Subcutaneous adipose tissue (tissue), 4 donors: ENCODE measurements around the gene FSTL4. TPM values are rescaled to one million over a fixed set of nuclear protein-coding genes. Genes with fewer than 3 reads are reported as not detected.

Source experiments
- total RNA-seq, 4 donors: library from RNA; depleted of rRNA; stranded (reverse); fragments of >200 nt; gene quantifications; one replicate each; pipeline ENCODE4 v1.1.0, GENCODE V29; 2016
- TF ChIP-seq, protein P1 (sequence below): fragments of 450-650 bp; IDR thresholded peaks from one replicate; pipeline ENCODE4 v1.5.1; 2016; ENCODE audit warnings: low read depth, mild to moderate bottlenecking, control low read depth, antibody characterized with exemption, moderate library complexity

FSTL4 gene
- total RNA-seq, 4 donors from 2014 or later = not detected

DNA sequence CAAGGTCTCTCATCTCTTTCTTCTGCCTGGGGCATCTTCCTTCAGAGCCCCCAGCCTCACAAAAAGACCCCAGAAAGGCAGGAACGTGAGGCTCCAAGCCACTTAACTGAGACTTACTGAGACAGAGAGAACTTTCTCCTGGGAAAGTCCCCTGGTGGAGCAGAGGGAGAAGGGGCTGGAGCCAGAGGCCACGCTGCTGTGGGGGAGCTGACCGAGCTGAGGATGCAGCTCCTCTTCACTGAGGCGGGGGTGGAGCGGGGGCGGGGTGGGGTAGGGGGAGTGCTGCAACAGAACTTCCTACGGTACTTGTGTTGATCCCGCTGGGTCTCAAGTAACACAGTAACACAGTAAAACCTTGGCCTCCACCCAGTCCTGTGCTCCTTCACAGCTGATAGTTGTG, 204.0 kb downstream of the FSTL4 start:
- TF ChIP-seq, protein P1, sequence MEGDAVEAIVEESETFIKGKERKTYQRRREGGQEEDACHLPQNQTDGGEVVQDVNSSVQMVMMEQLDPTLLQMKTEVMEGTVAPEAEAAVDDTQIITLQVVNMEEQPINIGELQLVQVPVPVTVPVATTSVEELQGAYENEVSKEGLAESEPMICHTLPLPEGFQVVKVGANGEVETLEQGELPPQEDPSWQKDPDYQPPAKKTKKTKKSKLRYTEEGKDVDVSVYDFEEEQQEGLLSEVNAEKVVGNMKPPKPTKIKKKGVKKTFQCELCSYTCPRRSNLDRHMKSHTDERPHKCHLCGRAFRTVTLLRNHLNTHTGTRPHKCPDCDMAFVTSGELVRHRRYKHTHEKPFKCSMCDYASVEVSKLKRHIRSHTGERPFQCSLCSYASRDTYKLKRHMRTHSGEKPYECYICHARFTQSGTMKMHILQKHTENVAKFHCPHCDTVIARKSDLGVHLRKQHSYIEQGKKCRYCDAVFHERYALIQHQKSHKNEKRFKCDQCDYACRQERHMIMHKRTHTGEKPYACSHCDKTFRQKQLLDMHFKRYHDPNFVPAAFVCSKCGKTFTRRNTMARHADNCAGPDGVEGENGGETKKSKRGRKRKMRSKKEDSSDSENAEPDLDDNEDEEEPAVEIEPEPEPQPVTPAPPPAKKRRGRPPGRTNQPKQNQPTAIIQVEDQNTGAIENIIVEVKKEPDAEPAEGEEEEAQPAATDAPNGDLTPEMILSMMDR = no peak

DNA sequence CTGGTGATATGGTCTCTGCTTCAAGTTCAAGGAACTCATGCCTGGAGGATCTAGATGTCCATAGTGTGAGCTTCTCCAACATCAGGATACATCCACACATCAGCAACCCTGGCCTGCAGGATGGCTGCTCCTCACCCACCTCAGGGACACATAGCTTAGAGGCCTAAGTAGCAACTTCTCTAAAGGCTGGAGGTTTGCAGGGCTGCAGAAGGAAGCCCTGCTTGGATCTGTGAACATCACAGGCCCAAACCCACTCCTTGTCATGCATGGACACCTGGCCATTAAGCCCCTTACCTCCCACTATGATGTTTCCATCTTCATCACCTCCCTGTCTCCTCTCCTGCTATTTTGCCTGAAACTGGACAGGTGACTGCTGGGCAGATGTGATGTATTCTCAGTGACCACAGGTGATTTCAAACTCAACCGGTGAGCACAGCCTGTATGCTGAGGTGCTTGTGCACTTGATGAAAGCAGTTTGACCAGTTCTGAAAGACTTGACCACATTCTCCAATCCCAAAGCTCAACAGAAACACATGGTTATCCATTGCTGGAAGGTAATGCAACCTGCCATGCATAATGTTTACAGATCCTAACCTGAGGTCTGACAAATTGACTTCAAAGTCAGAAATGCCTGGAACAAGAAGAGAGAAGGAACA, 205.2 kb downstream of the FSTL4 start:
- TF ChIP-seq, protein P1 = no peak

DNA sequence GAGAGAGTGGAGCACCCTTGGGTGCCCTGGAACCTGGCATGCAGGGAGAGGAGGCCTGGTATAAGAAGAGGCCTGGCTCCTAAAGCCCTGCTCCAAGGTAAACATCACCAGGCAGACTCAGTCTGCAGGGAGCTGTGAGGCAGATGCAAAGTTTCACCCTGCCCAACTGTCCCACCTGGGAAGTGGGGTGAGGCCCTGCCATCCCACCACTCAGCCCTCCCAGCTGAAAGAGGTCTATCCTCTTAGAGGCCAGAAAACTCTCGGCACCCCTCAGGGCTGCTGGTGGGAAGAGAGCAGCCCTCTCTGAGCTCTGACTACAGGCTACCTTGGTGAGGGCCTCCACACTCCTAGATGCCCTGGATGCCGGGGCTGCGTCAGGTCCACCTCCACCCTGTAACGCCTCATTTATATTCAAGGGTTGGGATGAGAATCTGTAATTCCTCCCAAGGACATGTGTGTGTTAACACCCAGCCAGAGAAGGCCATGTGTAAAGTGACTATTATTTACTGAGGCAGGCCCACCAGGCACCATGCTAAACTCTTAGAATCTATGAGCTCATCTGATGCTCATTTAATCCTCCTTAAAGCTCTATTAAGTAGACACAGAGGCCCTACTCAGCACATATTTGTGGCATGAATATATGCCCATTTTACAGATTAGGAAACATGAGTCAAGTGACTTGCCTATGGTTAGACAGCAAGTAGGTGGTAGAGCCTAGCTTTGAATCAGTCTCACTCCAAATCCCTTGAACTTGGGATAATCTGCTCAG, 205.9 kb downstream of the FSTL4 start:
- TF ChIP-seq, protein P1 = no peak

DNA sequence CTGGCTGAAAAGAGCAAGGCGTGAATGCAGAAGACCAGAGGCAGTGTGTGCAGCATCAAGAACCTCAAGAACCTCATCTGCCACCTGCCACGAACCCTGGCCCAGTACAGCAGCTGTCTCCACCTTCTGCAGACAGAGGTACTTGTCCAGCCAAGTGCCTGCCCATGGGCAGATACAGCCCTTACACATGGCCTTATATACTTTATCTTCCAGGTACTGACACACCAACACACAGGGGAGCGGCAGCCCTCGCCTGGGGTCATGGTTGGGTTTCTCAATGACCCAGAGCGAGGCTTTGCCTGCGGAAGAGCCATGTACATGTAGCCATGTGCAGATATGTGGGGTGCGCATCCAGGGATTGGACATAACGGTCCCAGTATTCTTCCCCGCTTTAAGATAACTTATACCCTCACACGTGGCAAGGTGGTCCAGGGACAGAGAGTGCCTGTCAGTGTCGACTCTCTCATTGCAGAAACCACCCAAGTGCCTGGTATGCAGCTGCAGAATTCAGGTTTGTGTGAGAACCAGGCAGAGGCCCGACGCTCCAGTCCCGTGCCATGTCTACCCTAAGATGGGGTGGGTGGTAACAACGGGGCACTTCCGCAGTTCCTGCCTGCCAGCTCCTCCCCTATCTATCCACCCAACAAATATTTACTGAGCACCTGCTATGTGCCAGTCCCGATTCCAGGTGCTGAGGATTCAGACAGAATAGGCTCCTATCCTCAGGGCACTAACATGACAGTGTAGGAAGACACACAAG, 206.9 kb downstream of the FSTL4 start:
- TF ChIP-seq, protein P1 = no peak

DNA sequence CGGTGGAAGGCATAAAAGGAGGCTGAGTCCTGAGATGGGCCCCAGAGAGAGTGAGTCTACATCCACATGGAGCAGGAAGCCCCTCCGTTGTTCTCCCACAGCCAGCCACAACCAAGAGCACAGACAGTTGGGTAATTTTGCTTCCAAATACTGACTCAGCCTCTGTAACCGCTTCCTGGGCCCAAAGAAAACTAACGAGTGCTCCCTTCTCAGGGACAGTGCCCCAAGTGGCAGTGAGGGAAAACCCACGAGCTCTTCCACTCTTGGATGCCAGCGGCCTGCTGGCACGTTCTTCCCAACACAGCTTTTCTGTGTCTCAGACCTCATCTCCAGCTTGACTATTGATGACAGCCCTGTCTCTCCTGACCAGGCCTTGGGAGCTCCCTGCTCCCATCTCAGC, 207.6 kb downstream of the FSTL4 start:
- TF ChIP-seq, protein P1 = no peak

DNA sequence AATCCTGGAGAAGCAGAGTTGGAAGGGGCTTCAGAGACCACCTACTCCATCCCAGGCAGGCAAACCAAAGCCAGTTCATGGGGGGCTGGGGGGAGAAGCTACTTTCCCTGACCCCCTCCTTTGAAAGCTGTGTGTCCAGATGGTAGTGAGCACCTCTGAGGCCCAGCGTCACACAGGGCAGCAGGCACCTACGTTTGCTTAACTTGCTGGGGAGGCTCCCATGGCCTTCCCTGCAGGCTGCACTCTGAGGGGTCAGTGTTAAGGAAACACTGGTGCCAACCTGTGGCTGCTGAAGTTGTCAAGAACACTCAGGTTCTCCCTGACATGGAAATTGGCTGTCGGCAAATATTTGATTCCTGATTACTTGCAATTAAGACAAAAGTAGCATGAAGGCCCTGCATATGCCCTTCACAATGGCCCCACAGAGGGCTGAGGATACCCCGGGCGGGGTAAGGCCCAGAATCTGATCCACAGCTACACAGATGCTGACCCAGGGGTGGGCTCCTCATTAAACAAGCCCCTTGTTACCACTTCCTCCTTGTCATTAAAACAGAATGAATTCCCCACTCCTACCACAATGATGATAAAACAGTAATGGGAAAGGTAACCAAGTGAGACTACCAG, 208.5 kb downstream of the FSTL4 start:
- TF ChIP-seq, protein P1 = no peak
